Effector memory CD8-positive, alpha-beta T cell (primary cell): ENCODE measurements around the gene CDK5RAP3.

Source experiments
- ATAC-seq: fragments of 150-1000 bp; cut with Tn5 transposase; replicated peaks from 2 replicates; pipeline ENCODE4 v1.10.0; 2021; ENCODE audit warnings: mild to moderate bottlenecking, moderate library complexity
- DNase-seq, 3 experiments: peaks; one replicate each; pipeline ENCODE4 v3.0.0; 2021
- H3K27ac Mint-ChIP-seq, 2 donors: one replicate each; pipeline ENCODE4 v1.8.0; 2022; ENCODE audit warnings: mild to moderate bottlenecking in 2 of 2, mixed read lengths in 2 of 2, moderate library complexity in 2 of 2
- H3K27me3 Mint-ChIP-seq, 2 donors: one replicate each; pipeline ENCODE4 v1.8.0; 2022; ENCODE audit warnings: mixed read lengths in 2 of 2
- H3K36me3 Mint-ChIP-seq: one replicate; pipeline ENCODE4 v1.8.0; 2022; ENCODE audit warnings: mild to moderate bottlenecking, moderate library complexity, mixed read lengths; ENCODE audit not compliant: insufficient read depth
- H3K4me1 Mint-ChIP-seq, 2 donors: one replicate each; pipeline ENCODE4 v1.8.0; 2022; ENCODE audit warnings: low read depth in 2 of 2, mixed read lengths in 2 of 2
- H3K4me3 Mint-ChIP-seq, 2 donors: one replicate each; pipeline ENCODE4 v1.8.0; 2022; ENCODE audit warnings: mild to moderate bottlenecking in 2 of 2, mixed read lengths in 2 of 2, moderate library complexity in 2 of 2
- H3K9me3 Mint-ChIP-seq, 2 donors: one replicate each; pipeline ENCODE4 v1.8.0; 2022; ENCODE audit warnings: mixed read lengths in 2 of 2

The CDK5RAP3 gene

DNA sequence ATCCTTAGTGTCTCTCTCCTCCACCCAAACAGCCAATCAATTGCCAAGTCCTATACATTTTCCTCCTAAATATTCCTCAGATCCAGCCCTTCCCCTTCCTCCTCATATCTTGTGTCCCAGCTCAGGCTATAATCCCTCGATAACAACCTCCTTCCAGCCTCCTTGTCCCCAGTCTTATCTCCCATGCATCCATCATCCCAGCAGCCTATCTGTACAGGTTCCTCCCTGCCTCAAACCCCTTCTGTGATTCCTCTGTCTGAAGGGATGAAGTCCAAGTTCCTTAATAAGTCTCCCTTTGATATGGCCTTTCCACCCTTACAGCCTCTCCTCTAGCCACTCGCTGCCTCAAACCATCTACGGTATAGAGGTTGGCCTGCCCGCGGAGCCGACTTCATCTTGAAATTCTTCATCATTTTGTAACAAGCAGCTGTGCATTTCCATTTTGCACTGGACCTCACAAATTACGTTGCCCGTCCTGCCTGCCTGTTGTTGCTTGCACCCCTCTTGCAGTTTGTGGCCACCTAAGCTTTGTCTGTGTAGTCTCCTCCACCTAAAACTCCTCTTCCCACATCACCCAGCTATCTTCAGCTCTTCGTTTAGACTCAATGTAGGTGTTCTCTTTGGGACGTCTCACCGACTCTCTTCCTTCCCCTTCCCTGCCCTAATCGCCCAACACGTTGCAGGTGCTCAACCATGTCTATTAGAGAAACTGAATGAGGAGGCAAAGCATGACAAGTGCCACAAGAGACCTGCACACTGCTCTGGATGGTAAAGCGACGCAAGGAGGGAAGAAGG is 786 bp upstream of the CDK5RAP3 start:
- peak overlapping the region; percentile 95 to 98 for H3K4me3 Mint-ChIP-seq
- no peak for ATAC-seq

DNA sequence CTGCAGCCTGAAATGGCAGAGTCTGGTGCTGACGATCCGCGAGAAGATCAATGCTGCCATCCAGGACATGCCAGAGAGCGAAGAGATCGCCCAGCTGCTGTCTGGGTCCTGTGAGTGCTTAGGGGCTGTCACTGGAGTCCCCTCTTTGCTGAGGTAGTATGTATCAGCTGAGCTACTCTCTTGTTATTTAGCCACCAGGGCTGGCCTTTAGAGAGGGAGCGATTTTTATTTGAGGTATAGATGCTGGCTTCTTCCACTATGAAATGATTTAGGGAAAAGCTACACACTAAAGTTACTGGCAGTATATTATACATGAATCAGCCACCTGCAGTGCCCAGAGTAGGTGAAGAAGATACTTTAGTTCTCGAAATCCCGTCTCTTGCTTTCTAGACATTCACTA is 2.6 kb downstream of the CDK5RAP3 start:
- H3K4me3 Mint-ChIP-seq = no peak overlapping the region
- H3K27me3 Mint-ChIP-seq = no peaks in the 10 kb centered on the region
- H3K4me1 Mint-ChIP-seq = peaks cover 27 to 32% of the 10 kb centered on the region in 2 donors
- peaks cover 49% of the 10 kb centered on the region for H3K36me3 Mint-ChIP-seq
- no peaks in the 10 kb centered on the region for H3K9me3 Mint-ChIP-seq
- no peak overlapping the region for H3K27ac Mint-ChIP-seq
- DNase-seq (no peak), ATAC-seq (no peak)

More for the DNA sequence above, 786 bp upstream of the CDK5RAP3 start:
- H3K4me1 Mint-ChIP-seq = peaks cover 22 to 27% of the 10 kb centered on the region in 2 donors
- no peaks in the 10 kb centered on the region for H3K27me3 Mint-ChIP-seq
- no peak for DNase-seq
- H3K36me3 Mint-ChIP-seq = peaks cover 23% of the 10 kb centered on the region
- peak overlapping the region; percentile 86 to 96 for H3K27ac Mint-ChIP-seq
- H3K9me3 Mint-ChIP-seq = no peaks in the 10 kb centered on the region

DNA sequence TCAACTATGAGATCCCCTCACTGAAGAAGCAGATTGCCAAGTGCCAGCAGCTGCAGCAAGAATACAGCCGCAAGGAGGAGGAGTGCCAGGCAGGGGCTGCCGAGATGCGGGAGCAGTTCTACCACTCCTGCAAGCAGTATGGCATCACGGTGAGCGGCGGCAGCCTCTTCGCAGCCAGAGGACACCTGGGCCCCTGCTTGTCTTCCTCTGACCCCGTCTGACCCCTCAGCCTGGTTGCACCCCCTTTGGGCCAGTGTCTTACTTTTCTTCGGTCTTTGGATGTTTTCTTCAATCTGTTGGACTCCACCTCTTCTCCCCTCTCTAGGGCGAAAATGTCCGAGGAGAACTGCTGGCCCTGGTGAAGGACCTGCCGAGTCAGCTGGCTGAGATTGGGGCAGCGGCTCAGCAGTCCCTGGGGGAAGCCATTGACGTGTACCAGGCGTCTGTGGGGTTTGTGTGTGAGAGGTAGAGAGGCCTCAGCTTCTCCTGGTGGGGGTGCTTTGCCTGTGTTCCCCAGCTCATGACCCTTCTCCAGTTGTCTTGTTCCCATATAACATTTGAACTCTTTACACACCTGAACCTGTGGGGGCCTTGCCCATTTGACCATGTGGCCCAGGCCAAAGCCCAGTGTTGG is 4.4 kb downstream of the CDK5RAP3 start:
- Mint-ChIP-seq H3K4me1 (peaks cover 19 to 24% of the 10 kb centered on the region in 2 donors), H3K27me3 (no peaks in the 10 kb centered on the region), H3K9me3 (no peaks in the 10 kb centered on the region), H3K4me3 (no peak overlapping the region), H3K36me3 (peaks cover 52% of the 10 kb centered on the region), H3K27ac (no peak overlapping the region)
- DNase-seq = no peak
- no peak for ATAC-seq

DNA sequence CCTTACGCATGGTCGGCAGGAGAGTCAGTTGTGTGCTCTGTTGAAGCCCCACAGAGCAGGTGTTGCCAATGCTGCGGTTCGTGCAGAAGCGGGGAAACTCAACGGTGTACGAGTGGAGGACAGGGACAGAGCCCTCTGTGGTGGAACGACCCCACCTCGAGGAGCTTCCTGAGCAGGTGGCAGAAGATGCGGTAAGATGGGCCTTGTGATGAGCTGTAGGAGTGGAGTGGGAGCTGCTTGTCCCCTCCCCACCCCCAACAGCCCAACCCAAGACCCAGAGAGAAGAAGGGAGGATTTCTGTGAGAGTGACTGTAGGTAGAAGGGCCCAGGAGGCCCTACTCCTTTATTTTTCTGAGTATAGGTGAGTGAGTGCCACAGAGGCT is 4.9 kb downstream of the CDK5RAP3 start:
- H3K27ac Mint-ChIP-seq = no peak overlapping the region
- DNase-seq = no peak
- H3K36me3 Mint-ChIP-seq = peaks cover 52% of the 10 kb centered on the region
- no peak for ATAC-seq
- no peaks in the 10 kb centered on the region for H3K9me3 Mint-ChIP-seq
- H3K27me3 Mint-ChIP-seq = no peaks in the 10 kb centered on the region
- peaks cover 16 to 24% of the 10 kb centered on the region in 2 donors for H3K4me1 Mint-ChIP-seq
- H3K4me3 Mint-ChIP-seq = no peak overlapping the region

DNA sequence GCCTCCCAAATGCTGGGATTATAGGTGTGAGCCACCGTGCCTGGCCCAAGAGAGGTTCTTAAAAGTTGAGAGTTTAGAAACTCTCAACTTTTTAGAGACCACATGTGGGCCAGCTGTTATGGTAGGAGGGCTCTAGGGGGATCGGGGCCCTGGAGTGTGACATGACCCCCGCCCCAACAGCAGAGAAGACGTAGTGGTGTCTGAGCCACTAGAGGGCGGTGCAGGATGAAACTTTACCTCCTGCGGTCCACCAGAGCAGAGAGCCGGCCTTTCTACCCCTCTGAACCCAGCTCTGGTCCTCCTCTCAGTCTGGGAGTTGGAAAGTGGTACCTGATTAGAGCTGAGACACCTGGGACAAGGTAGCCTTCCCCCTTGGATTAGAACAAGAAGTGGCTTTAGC is 7.4 kb downstream of the CDK5RAP3 start:
- ATAC-seq (peak; percentile 69), DNase-seq (peak; percentile 24 to 34 (median 31))
- no peaks in the 10 kb centered on the region for H3K27me3 Mint-ChIP-seq
- peaks cover 50% of the 10 kb centered on the region for H3K36me3 Mint-ChIP-seq
- no peaks in the 10 kb centered on the region for H3K9me3 Mint-ChIP-seq
- H3K4me3 Mint-ChIP-seq = no peak overlapping the region
- peaks cover 18 to 26% of the 10 kb centered on the region in 2 donors for H3K4me1 Mint-ChIP-seq
- H3K27ac Mint-ChIP-seq = no peak overlapping the region

DNA sequence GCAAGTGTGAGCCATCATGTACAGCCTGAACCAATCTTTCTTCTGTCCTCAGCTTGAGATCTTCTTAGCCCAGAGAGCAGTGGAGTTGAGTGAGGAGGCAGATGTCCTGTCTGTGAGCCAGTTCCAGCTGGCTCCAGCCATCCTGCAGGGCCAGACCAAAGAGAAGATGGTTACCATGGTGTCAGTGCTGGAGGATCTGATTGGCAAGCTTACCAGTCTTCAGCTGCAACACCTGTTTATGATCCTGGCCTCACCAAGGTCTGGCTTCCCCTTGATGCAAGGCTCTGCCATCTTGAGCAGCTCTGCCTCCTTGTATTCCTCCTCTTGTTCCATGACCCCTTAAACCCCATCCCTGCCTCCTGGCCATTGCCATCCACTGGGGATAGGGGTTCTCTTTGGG is 9.6 kb downstream of the CDK5RAP3 start:
- peaks cover 15 to 26% of the 10 kb centered on the region in 2 donors for H3K4me1 Mint-ChIP-seq
- H3K36me3 Mint-ChIP-seq = peaks cover 42% of the 10 kb centered on the region
- ATAC-seq (no peak), DNase-seq (no peak)
- peak overlapping the region in 1 of 2 donors; percentile 53 for H3K4me3 Mint-ChIP-seq
- no peaks in the 10 kb centered on the region for H3K9me3 Mint-ChIP-seq
- H3K27ac Mint-ChIP-seq = peak overlapping the region; percentile 32 to 59
- no peaks in the 10 kb centered on the region for H3K27me3 Mint-ChIP-seq

DNA sequence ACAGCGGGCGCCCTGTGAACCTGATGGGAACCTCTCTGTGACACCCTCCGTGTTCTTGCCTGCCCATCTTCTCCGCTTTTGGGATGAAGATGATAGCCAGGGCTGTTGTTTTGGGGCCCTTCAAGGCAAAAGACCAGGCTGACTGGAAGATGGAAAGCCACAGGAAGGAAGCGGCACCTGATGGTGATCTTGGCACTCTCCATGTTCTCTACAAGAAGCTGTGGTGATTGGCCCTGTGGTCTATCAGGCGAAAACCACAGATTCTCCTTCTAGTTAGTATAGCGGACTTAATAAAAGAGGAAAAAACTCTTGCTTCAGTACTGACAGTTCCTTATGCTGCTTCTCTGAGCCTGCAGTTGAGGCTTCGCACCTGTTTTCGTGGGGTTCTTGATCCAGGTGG is 10.5 kb downstream of the CDK5RAP3 start:
- Mint-ChIP-seq H3K9me3 (no peaks in the 10 kb centered on the region), H3K4me3 (peak overlapping the region; percentile 18 to 53), H3K27me3 (no peaks in the 10 kb centered on the region), H3K4me1 (peaks cover 12 to 22% of the 10 kb centered on the region in 2 donors), H3K36me3 (peaks cover 36% of the 10 kb centered on the region), H3K27ac (peak overlapping the region in 1 of 2 donors; percentile 32)
- peak; percentile 72 for ATAC-seq
- peak in 1 of 3 experiments; percentile 8 for DNase-seq

DNA sequence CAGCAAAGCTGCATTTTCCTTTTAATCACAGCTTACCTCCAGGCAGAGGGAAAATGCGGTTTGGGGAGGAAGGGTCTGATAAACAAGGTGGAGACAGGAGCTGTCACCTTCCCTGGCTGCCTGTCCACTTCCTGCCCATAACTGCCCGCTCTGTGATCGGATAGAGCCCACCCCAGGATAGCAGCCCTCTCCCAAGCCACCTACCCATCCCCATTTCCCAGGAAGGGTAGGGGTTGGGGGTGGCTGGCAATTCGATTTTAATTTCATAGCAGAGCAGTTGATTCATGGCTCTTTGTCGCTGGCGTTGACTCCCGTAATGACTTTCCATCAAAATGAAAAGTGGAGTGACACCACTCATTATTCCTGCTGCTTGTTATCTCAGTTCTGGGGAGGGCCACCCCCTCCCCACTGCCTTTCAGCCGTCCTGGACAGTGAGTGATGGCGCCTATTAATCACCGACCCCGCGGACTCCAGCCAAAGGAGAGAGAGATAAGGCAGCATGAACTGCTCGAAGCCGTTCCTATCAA is 11.2 kb downstream of the CDK5RAP3 start:
- Mint-ChIP-seq H3K4me1 (peaks cover 12 to 22% of the 10 kb centered on the region in 2 donors), H3K9me3 (no peaks in the 10 kb centered on the region), H3K27ac (peak overlapping the region; percentile 32 to 52), H3K27me3 (no peaks in the 10 kb centered on the region), H3K4me3 (peak overlapping the region; percentile 18 to 53), H3K36me3 (peaks cover 29% of the 10 kb centered on the region)
- no peak for DNase-seq
- ATAC-seq = no peak

DNA sequence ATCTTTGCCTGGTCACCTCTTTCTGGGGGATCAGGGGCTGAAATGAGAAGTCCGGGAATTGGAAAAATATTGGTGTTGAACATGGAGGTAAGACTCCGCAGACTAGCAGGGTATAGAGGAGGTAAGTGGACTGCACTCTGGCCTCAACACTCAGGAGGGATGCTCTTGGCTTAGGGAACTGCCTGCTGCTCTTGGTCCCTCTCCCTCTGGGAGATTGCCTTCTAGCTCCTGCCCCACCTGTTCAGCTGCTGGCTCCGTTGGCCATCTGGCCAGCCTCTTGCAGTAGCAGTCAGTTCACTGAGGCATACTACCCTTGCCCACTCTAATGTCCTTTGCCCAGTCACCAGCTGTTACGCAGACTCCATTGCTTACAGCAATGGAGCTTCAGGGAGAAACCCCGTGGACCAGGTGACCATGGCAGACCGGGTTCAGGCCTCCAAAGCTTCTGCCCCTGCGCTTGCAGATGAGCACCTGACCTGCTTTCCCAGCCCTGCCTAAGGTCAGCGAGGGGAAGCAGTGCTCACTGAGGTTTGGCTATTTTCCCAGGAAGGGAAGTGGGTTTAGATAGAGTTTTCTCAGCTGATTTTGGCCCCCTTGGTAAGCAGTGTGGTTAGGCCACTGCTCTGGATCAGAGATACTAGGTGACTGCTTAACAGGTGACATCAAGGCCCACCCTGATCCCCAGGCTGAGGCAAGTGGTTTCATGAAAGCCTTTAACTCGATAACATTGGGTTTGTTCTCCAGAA is 11.9 kb downstream of the CDK5RAP3 start:
- Mint-ChIP-seq H3K9me3 (no peaks in the 10 kb centered on the region), H3K27ac (peak overlapping the region in 1 of 2 donors; percentile 52), H3K27me3 (no peaks in the 10 kb centered on the region), H3K4me3 (peak overlapping the region; percentile 18 to 24), H3K36me3 (peaks cover 23% of the 10 kb centered on the region), H3K4me1 (peaks cover 12 to 22% of the 10 kb centered on the region in 2 donors)
- DNase-seq (no peak), ATAC-seq (no peak)

DNA sequence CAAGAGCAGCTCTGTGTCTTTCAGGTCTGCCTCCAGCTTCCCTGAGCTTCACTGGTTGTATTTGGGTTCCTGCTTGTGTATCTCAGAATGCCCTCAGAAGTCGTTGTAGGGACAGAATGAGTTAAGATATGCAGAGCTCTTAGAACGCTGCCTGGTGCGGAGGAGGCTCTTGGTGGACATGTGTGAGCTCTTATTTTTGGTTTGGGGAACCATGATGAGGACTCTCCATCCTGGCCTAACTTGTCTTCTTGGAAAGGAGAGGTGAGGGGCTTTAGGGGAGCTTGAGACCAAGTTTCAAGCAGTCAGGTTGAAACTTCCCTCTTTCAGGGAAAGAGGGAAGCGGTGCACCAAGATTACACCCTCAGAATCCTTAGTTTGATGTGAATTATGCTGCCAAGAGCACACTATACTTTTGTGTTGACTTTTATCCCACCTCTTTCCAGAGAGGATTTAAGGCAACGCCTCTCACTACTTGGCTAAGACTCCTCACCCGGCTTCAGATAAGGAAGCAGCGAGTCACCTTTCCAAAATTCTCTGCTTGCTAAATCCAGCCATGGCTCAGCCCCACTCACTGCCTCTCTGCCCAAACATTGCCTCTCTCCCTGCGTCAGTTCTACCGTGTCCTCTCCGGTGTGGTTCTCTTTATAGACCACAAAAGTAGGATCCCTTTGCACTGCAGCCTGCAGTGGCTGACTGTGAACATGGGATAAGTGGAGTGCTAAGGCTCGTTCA is 12.7 kb downstream of the CDK5RAP3 start:
- no peak overlapping the region for H3K27ac Mint-ChIP-seq
- H3K4me1 Mint-ChIP-seq = peaks cover 12 to 22% of the 10 kb centered on the region in 2 donors
- no peak overlapping the region for H3K4me3 Mint-ChIP-seq
- no peak for DNase-seq
- H3K36me3 Mint-ChIP-seq = peaks cover 17% of the 10 kb centered on the region
- ATAC-seq = no peak
- H3K9me3 Mint-ChIP-seq = no peaks in the 10 kb centered on the region
- H3K27me3 Mint-ChIP-seq = no peaks in the 10 kb centered on the region

DNA sequence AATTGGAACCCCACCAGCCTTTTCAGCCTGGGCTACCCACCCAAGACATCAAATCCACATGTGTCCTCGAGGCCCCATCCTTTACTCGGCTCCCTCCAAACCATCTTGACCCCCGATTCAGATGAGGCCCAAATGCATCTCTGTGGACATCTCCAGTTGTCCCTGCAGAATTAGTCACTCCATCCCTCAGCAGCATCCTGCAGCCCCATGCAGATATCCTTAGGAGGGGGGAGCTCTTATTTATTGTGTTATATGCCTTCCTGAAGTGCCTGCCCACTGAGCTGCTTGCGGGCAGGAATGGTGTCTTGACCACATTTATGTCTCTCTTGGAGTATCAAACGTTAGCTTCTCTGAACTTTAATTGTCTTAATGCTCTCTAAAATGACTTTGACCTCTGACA is 15.6 kb downstream of the CDK5RAP3 start:
- Mint-ChIP-seq H3K9me3 (no peaks in the 10 kb centered on the region), H3K36me3 (peaks cover 3% of the 10 kb centered on the region), H3K4me3 (no peak overlapping the region), H3K27me3 (no peaks in the 10 kb centered on the region), H3K4me1 (peaks cover 10 to 18% of the 10 kb centered on the region in 2 donors), H3K27ac (no peak overlapping the region)
- DNase-seq (no peak), ATAC-seq (no peak)

DNA sequence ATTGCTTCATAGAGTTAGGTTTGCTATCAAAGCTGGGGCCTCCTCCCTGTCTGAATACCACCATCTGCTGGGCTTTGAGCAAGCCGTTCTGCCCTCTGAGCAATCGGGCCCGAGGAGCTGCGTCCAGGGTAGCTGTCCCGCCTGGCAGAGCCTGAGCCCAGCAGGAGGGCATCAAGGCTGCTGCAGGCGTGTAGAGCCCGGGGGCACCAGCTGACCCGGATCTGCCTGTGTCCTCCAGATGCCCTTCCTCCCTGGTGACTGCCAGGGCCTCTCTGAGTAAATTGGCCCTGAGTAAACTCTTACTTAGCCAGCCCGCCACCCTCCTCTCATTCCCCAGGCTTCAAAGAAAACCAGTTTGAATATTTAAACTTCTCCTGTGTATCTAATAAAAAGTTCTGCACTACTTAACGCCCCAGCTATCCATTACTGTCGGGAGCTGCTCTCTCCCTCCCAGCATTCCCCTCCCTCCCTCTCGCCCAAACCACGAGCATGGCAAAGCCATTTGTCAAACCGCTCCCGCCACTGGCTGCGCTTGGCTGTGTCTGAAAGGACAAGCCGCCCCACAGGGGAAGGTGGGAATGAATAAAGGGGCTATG is 16.4 kb downstream of the CDK5RAP3 start:
- H3K9me3 Mint-ChIP-seq = no peaks in the 10 kb centered on the region
- H3K4me1 Mint-ChIP-seq = peaks cover 5 to 13% of the 10 kb centered on the region in 2 donors
- peaks cover 3% of the 10 kb centered on the region for H3K36me3 Mint-ChIP-seq
- DNase-seq (no peak), ATAC-seq (no peak)
- H3K27me3 Mint-ChIP-seq = no peaks in the 10 kb centered on the region
- no peak overlapping the region for H3K27ac Mint-ChIP-seq
- no peak overlapping the region for H3K4me3 Mint-ChIP-seq
